ENCODE measurements around the gene CCDC178.

The CCDC178 gene

DNA sequence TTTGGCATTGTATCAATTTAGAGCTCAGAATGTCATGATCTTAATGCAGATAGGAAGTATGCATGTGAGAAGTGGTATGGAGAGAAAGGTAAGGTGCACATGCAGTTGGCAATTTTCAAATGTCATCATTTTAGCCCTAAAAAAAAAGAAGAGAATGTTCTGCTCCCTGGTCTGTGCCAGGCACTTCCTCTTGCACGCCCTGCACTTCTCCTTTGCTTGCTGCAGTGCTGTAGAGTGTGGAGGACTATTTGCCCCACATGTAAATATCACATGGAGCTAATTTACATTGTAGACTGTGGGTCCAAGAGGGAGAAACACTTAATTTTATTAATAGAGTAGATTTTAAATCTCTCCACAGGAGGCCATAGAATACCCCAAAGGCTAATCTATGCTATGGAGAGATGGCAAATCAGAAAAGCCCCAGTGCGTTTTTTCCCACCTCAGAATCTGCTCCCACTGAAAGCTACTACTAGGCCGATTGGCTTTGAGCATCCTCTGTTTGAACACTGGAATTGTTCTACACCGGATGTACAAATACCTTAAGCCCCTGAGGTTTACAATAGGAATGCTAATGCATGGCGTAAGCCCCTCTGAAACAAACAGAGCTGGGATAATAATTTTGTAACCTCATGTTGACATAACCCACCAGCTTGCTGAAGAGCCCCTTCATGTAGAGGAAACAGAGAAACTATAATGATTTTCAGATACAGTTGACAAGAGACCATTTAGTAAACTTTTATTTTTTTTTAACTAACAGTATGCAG is 530.5 kb downstream of the CCDC178 start:
- Mint-ChIP-seq H3K27me3 (ENCODE audit: low read depth) (no peaks in the 10 kb centered on the region), H3K4me1 (peaks cover 6% of the 10 kb centered on the region), H3K36me3 (ENCODE audit: low read depth) (no peaks in the 10 kb centered on the region), H3K9me3 (no peaks in the 10 kb centered on the region), H3K4me3 (no peak overlapping the region), H3K27ac (no peak overlapping the region)
- TF ChIP-seq CTCF (IDR thresholded peaks at IDR 0.05; ENCODE audit: unreplicated experiment in 3 of 3) = no peak

DNA sequence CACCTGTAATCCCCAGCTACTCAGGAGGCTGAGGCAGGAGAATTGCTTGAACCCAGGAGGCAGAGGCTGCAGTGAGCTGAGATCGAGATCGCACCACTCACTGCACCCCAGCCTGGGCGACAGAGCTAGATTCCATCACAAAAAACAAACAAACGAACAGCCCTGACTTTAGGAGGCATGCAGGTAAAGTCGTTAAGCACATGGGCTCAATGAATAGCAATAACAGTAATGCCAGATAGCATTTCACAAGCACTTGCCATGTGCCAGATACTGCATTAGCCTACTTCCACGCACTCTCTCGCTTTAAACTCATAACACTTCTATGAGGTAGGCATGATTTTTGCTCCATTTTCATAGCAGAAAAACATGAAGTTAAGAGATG is 532.1 kb downstream of the CCDC178 start:
- Mint-ChIP-seq H3K4me1 (peaks cover 6% of the 10 kb centered on the region), H3K9me3 (no peaks in the 10 kb centered on the region), H3K27me3 (ENCODE audit: low read depth) (no peaks in the 10 kb centered on the region), H3K36me3 (ENCODE audit: low read depth) (no peaks in the 10 kb centered on the region), H3K4me3 (no peak overlapping the region), H3K27ac (no peak overlapping the region)
- TF ChIP-seq CTCF (IDR thresholded peaks at IDR 0.05; ENCODE audit: unreplicated experiment in 3 of 3) = no peak

DNA sequence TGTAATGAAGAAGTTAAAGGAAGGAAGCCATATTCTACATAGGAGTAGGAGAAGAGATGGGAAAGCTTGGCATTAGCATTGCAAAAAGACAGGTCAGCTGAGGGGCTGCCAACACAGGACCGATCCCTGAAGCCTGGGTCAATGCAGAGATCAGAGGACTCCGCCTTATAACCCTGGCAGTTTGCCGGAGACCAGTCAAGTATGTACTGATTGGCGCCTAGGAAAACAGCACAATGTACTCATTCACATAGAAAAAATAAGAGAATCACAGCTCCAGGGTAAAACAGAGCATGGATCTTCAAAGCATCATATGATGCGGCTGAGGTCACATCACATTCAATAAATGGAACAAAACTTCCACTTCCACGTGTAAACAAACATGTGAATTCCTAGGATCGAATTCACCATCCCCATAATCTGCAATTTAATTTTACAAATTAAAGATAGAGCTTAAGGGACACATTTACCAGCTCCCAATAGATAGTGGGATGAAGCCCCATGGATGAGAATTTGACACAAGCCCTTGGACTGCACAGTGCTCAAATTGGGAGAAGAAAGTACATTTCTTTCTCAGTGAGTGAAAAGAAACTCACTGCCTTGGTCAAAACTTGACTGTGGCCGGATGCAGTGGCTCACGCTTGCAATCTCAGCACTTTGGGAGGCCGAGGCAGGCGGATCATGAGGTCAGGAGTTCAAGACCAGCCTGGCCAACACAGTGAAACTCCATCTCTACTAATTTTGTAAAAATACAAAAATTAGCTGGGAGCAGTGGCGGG is 532.7 kb downstream of the CCDC178 start:
- TF ChIP-seq CTCF (IDR thresholded peaks at IDR 0.05; ENCODE audit: unreplicated experiment in 3 of 3) = no peak
- H3K4me1 Mint-ChIP-seq = peaks cover 6% of the 10 kb centered on the region
- no peaks in the 10 kb centered on the region for H3K9me3 Mint-ChIP-seq
- H3K36me3 Mint-ChIP-seq (ENCODE audit: low read depth) = no peaks in the 10 kb centered on the region
- H3K4me3 Mint-ChIP-seq = no peak overlapping the region
- H3K27ac Mint-ChIP-seq = peak overlapping the region in 2 of 3 experiments; percentile 23 to 45
- no peaks in the 10 kb centered on the region for H3K27me3 Mint-ChIP-seq (ENCODE audit: low read depth)

DNA sequence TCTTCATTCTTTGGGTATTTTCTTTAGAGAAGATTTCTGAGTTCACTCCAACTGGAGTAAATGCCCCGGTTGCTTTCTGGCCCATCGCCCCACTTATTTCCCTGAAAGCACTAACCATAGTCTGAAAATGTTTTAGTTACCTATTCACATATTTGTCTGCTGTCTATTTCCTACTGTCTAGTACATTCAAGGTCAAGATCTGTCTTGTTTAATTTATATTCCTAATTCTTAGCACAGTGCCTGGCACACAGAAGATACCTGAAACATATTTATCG is 533.3 kb downstream of the CCDC178 start:
- Mint-ChIP-seq H3K4me1 (peaks cover 6% of the 10 kb centered on the region), H3K4me3 (no peak overlapping the region), H3K36me3 (ENCODE audit: low read depth) (no peaks in the 10 kb centered on the region), H3K27me3 (ENCODE audit: low read depth) (no peaks in the 10 kb centered on the region), H3K27ac (peak overlapping the region in 2 of 3 experiments; percentile 23 to 45), H3K9me3 (no peaks in the 10 kb centered on the region)
- no peak for TF ChIP-seq CTCF (IDR thresholded peaks at IDR 0.05; ENCODE audit: unreplicated experiment in 3 of 3)

GRCh38 chr18:32906506-32907310 is 533.8 kb downstream of the CCDC178 start:
- Mint-ChIP-seq H3K4me1 (peaks cover 5% of the 10 kb centered on the region), H3K27me3 (ENCODE audit: low read depth) (no peaks in the 10 kb centered on the region), H3K27ac (peak overlapping the region in 2 of 3 experiments; percentile 23 to 45), H3K9me3 (no peaks in the 10 kb centered on the region), H3K36me3 (ENCODE audit: low read depth) (no peaks in the 10 kb centered on the region), H3K4me3 (no peak overlapping the region)
- no peak for TF ChIP-seq CTCF (IDR thresholded peaks at IDR 0.05; ENCODE audit: unreplicated experiment in 3 of 3)

Data from nephron (organoid).